Endodermal cell (in vitro differentiated cells): ENCODE measurements around the gene DNASE2B. TPM values are rescaled to one million over a fixed set of nuclear protein-coding genes. Genes with fewer than 3 reads are reported as not detected.
"Not testable (repeated sequence)": the region's sequence is repeated elsewhere in the genome, so short reads cannot be mapped to it uniquely, and the experiment has no call there.

Experiments used
- DNase-seq: peaks from one replicate; pipeline ENCODE4 v3.0.0-alpha.2; 2017
- H3K27ac ChIP-seq: 2 replicates; pipeline ENCODE4 v1.5.1; 2013; ENCODE audit warnings: mild to moderate bottlenecking, low read depth, low read length, moderate library complexity
- H3K27me3 ChIP-seq: 2 replicates; pipeline ENCODE4 v1.6.1; 2013; ENCODE audit warnings: mild to moderate bottlenecking, low read length, moderate library complexity; ENCODE audit not compliant: insufficient read depth, control insufficient read depth, poor library complexity, severe bottlenecking
- H3K36me3 ChIP-seq: 2 replicates; pipeline ENCODE4 v1.7.0; 2013; ENCODE audit warnings: mild to moderate bottlenecking, low read length, moderate library complexity; ENCODE audit not compliant: control insufficient read depth, insufficient read depth
- H3K4me1 ChIP-seq: one replicate; pipeline ENCODE4 v1.7.0; 2013; ENCODE audit warnings: low read length; ENCODE audit not compliant: control insufficient read depth, insufficient read depth
- H3K4me3 ChIP-seq: 2 replicates; pipeline ENCODE4 v1.5.1; 2013; ENCODE audit warnings: mild to moderate bottlenecking, low read length, moderate library complexity
- H3K9ac ChIP-seq: 2 replicates; pipeline ENCODE4 v1.6.1; 2013; ENCODE audit warnings: mild to moderate bottlenecking, low read length, moderate library complexity; ENCODE audit not compliant: poor library complexity, severe bottlenecking; ENCODE audit errors: extremely low read depth
- H3K9me3 ChIP-seq: 2 replicates; pipeline ENCODE4 v1.6.1; 2013; ENCODE audit warnings: mild to moderate bottlenecking, low read length, moderate library complexity; ENCODE audit not compliant: control insufficient read depth
- H3K27ac Mint-ChIP-seq: 2 replicates; pipeline ENCODE4 v1.8.0; 2020; ENCODE audit warnings: mixed read lengths
- H3K27me3 Mint-ChIP-seq: 2 replicates; pipeline ENCODE4 v1.8.0; 2021; ENCODE audit warnings: mild to moderate bottlenecking, mixed read lengths; ENCODE audit not compliant: insufficient read depth
- H3K36me3 Mint-ChIP-seq: 2 replicates; pipeline ENCODE4 v1.8.0; 2020; ENCODE audit warnings: low read depth, mixed read lengths
- H3K4me1 Mint-ChIP-seq: 2 replicates; pipeline ENCODE4 v1.8.0; 2020; ENCODE audit warnings: mixed read lengths
- H3K4me3 Mint-ChIP-seq: 2 replicates; pipeline ENCODE4 v1.8.0; 2020; ENCODE audit warnings: mild to moderate bottlenecking, moderate library complexity, mixed read lengths
- H3K9me3 Mint-ChIP-seq: 2 replicates; pipeline ENCODE4 v1.8.0; 2020; ENCODE audit warnings: mild to moderate bottlenecking, mixed read lengths
- CTCF ChIP-seq: fragments of 200-600 bp; sonication (generic); conservative IDR thresholded peaks from 2 replicates; pipeline ENCODE4 v1.5.0; 2021; ENCODE audit warnings: antibody characterized with exemption, mild to moderate bottlenecking
- WGBS, 2 experiments: methylation state at CpG; one replicate each; pipeline versions ENCODE4 v1.1.5 to v1.1.7; 2013; ENCODE audit warnings: missing lambda C conversion rate in 2 of 2, mixed read lengths in 1 of 2; ENCODE audit not compliant: insufficient coverage in 1 of 2, insufficient read length in 1 of 2; 5-methylcytosine and 5-hydroxymethylcytosine counted together
- total RNA-seq, 2 donors: library from RNA; stranded (reverse); fragmentation: NEBNext Ultra II Directional in 1 of 2; extraction: Animal tissue kit (Norgen Biotek cat#: 25700) in 1 of 2; gene quantifications; 2 replicates in 1 of 2; 3 replicates in 1 of 2; pipeline ENCODE4 v1.2.1, GENCODE V29; 2021

Gene DNASE2B
- total RNA-seq, 2 donors from 2014 or later = not detected

- DNase-seq = no peak
- Histone ChIP-seq H3K36me3 (no peaks in the 10 kb centered on the region), H3K27me3 (no peaks in the 10 kb centered on the region), H3K4me1 (no peaks in the 10 kb centered on the region), H3K9ac (no peak overlapping the region), H3K27ac (no peak overlapping the region), H3K9me3 (peaks cover 5% of the 10 kb centered on the region), H3K4me3 (no peak overlapping the region)
- Mint-ChIP-seq H3K36me3 (no peaks in the 10 kb centered on the region), H3K27ac (no peak overlapping the region), H3K27me3 (peaks cover 2% of the 10 kb centered on the region), H3K4me1 (no peaks in the 10 kb centered on the region), H3K4me3 (no peak overlapping the region), H3K9me3 (peaks cover 4% of the 10 kb centered on the region)
- WGBS, 2 experiments = 31 to 42% methylated on average over 3 to 4 of the region's 4 CpGs
- no peak for TF ChIP-seq CTCF
Observed at GRCh38 chr1:84434801-84435549, 36.7 kb downstream of the DNASE2B start.

DNA sequence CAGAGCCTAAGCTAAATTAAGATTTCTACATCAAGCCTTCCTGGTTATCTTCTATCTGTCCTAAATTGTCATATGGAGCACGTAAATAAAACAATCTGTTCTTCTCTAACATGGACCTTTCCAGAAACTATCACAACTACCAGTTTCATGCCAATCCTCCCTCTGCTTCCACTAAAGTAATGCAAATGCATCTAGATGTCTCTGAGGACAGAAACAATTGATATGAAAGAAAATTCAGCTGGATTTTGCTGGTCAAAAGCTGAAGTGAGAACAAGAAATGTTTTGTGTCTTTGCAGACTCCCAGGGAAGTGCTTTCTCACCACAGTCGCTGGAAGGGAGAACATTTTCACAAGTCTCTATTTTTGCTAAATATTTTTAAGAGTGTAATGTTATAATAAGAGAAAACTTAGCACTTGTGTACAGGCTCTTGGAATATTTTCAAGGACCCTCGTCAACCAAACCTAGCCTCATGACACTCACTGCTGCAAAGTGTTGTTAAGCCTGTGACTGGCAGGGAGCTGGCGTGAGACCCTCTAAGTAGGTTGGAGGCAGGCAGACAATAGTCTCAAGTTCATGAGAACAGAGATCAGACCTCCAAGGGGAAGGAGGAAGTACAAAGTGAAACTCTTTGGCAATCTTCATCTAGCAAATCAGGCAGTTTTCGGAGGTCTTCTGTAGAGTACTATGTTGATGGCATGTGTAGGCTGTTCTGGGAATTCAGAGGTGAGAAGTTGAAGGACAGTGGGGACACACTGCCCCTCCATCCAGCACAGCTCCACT lies 38.8 kb downstream of the DNASE2B start:
- Histone ChIP-seq H3K36me3 (no peaks in the 10 kb centered on the region), H3K9ac (no peak overlapping the region), H3K27ac (no peak overlapping the region), H3K27me3 (no peaks in the 10 kb centered on the region), H3K9me3 (no peaks in the 10 kb centered on the region), H3K4me3 (no peak overlapping the region), H3K4me1 (no peaks in the 10 kb centered on the region)
- H3K9me3 Mint-ChIP-seq = no peaks in the 10 kb centered on the region
- peaks cover 2% of the 10 kb centered on the region for H3K27me3 Mint-ChIP-seq
- 86 to 93% methylated on average over 2 to 5 of the region's 5 CpGs for WGBS, 2 experiments
- no peak overlapping the region for H3K27ac Mint-ChIP-seq
- no peaks in the 10 kb centered on the region for H3K36me3 Mint-ChIP-seq
- H3K4me3 Mint-ChIP-seq = no peak overlapping the region
- TF ChIP-seq CTCF = no peak
- no peaks in the 10 kb centered on the region for H3K4me1 Mint-ChIP-seq
- no peak for DNase-seq

- H3K9me3 Mint-ChIP-seq = peaks cover 12% of the 10 kb centered on the region
- TF ChIP-seq CTCF = peak; percentile 42
- no peaks in the 10 kb centered on the region for H3K4me1 Mint-ChIP-seq
- 80 to 81% methylated on average over 1 to 2 of the region's 2 CpGs for WGBS, 2 experiments
- no peaks in the 10 kb centered on the region for H3K36me3 Mint-ChIP-seq
- H3K9me3 ChIP-seq = no peaks in the 10 kb centered on the region
- H3K4me3 ChIP-seq = no peak overlapping the region
- H3K27ac Mint-ChIP-seq = no peak overlapping the region
- no peak overlapping the region for H3K27ac ChIP-seq
- no peaks in the 10 kb centered on the region for H3K27me3 ChIP-seq
- no peaks in the 10 kb centered on the region for H3K36me3 ChIP-seq
- peaks cover 18% of the 10 kb centered on the region for H3K27me3 Mint-ChIP-seq
- no peak overlapping the region for H3K4me3 Mint-ChIP-seq
- no peak for DNase-seq
- no peaks in the 10 kb centered on the region for H3K4me1 ChIP-seq
- H3K9ac ChIP-seq = no peak overlapping the region
Observed at GRCh38 chr1:84442256-84442655, 44.0 kb downstream of the DNASE2B start.

DNA sequence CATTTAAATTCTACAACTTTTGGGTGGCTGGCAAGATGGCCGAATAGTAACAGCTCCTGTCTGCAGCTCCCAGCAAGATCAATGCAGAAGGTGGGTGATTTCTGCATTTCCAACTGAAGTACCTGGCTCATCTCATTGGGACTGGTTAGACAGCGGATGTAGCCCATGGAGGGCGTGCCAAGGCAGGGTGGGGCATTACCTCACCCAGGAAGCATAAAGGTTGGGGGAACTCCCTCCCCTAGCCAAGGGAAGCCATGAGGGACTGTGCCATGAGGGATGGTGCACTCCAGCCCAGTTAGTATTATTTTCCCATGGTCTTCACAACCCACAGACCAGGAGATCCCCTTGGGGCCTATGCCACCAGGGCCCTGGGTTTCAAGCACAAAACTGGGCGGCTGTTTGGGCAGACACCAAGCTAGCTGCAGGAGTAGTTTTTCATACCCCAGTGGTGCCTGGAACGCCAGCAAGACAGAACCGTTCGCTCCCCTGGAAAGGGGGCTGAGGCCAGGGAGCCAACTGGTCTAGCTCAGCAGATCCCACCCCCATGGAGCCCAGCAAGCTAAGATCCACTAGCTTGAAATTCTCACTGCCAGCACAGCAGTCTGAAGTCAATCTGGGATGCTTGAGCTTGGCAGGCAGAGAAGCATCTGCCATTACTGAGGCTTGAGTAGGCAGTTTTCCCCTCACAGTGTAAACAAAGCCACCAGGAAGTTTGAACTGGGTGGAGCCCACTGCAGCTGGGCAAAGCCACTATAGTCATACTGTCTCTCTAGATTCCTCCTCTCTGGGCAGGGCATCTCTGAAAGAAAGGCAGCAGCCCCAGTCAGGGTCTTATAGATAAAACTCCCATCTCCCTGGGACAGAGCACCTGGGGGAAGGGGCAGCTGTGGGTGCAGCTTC lies 44.7 kb downstream of the DNASE2B start:
- not testable (repeated sequence) for H3K36me3 ChIP-seq, H3K4me1 Mint-ChIP-seq, H3K27ac Mint-ChIP-seq, H3K27me3 ChIP-seq, H3K9ac ChIP-seq, H3K36me3 Mint-ChIP-seq, H3K4me3 ChIP-seq, H3K4me1 ChIP-seq, DNase-seq, H3K27ac ChIP-seq, H3K9me3 ChIP-seq, H3K4me3 Mint-ChIP-seq
- WGBS, 2 experiments = 87 to 96% methylated on average over 3 to 7 of the region's 7 CpGs
- H3K27me3 Mint-ChIP-seq = peaks cover 16% of the 10 kb centered on the region
- peaks cover 14% of the 10 kb centered on the region for H3K9me3 Mint-ChIP-seq
